Right kidney (tissue), 1 donor: ENCODE measurements around the gene SARM1.

ENCODE experiments used
- DNase-seq: peaks from one replicate; pipeline ENCODE4 v3.0.0-alpha.2; 2016

The SARM1 gene

DNA sequence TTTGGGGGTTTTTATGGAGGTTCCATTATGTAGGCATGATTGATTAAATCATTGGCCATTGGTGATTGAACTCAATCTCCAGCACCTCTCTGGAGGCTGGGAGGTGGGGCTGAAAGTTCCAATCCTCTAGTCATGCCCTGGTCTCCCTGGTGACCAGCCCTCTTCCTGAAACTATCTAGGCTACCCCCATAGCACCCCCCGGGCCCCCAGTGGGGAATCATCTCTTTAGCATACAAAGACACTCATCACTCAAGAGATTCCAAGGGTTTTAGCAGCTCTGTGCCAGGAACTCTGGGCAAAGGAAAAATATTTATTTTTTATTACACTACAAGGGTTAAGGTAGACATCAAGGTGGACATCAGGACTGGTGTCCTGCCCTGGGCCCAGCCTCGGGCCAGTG lies 23.9 kb downstream of the SARM1 start:
- DNase-seq = no peak

DNA sequence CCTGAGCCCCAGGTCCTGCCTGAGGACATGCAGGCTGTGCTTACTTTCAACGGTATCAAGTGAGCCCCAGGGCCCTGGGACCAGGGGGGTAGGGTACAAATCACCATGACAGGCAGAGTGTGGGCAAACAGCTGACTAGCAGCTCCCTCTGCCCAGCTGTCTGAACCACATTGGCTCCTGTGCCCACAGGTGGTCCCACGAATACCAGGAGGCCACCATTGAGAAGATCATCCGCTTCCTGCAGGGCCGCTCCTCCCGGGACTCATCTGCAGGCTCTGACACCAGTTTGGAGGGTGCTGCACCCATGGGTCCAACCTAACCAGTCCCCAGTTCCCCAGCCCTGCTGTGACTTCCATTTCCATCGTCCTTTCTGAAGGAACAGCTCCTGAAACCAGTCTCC lies 24.5 kb downstream of the SARM1 start:
- no peak for DNase-seq

DNA sequence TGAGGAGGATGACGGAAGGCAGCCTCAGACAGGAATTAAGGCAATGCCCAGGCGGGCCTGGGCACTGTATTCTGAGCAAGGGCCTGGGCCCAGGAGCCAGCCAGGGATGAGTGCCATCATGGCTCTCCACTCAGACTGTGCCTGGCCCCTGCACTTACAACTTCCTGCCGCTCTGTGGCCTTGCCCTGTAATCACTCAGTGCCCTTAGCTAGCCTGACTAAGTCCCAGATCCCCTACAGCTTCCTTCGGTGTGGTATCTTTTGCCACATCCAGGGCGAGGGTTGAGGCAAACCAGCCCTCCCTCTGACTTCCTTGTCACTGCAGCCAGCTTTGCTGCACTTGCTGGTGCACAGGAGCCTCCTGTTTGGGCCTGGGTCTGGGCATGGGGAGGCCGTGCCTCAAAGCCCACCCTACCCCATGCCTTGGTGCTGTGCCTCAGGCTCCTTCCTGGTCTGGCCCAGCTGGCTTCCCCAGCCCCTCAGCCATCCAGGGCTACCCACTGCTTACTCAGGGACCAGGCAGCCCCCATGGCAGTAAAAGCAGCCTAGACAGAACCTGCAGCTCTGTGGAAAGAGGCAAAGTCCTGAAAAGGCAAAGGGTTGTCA lies 25.2 kb downstream of the SARM1 start:
- DNase-seq = no peak

DNA sequence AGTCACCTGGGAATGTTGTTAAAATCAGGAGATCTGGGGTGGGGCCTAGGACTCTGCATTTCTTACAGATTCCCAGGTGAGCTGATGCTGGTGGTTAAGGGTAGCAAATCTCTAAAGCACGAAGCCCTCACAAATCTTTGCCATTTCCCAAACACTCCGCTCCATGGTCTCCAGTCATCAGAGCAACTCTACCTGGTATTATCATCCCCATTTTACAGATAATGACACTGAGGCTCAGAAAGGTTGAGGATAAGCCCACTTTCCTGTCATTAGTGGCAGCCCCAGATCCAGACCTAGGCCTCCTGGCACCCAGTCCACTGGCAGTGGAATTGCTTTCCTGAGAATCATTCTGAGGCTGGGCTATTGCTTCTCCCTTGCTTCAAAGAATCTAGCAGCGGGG lies 25.8 kb downstream of the SARM1 start:
- no peak for DNase-seq

DNA sequence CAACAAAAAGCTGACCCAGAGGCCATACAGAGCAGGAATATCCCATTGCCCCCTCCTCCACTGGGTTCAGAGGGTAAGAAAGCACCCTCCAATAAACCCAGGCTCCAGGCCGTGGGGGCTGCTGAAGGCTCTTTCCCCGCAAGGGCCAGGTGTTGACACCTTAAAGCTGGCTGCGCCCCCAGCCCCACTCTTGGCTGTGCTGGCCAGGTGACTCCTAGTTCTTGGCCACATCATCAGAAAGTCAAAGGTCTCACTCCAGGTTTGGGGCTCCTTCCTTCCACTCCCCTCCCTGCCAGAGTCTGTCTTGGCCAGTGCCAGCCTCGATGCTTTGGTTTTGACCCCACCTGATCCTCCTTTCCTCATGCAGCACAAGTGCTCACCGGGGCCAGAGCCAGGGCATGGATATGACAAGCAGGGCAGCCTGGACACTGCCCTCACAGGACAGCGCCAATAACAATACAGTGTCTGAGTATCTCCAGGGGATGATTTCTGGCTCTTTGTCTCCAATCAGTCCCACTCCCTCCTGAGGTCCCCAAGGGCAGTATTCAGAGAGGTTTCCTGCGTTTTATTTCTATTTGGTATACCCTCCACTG lies 26.3 kb downstream of the SARM1 start:
- no peak for DNase-seq

DNA sequence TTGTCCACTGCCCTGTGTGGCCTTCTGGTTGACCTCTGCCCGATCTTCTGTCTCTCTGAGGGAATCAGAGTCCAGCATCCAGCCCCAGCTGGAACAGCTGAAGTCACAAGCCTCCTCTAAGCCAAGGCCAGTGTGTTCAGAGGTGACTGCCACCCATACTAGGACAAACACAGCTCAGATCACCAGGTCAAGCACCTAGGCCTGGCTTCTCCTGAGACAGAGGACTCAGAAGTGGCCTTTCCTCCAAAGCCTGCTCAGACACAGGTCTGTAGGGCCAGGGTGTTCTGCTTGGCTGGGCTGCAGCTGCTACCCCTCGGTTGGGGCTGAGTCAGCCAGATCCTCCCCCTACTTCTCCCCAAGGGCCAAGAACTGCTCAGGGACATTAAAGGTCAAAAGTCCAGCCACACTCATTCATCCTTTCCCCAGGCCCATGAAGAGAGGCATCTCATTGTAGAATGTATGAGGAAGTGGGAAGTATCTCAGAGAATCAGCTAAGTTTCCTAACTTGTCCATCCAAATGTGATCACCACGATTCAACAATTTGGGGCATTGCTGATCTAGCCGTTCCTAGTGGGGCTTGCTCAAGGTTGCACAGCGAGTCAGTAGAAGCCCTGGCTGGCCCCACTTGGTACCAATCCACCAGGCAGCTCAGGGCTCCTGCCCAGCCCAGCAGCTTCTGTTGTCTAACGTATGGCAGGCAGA lies 26.9 kb downstream of the SARM1 start:
- DNase-seq = no peak

DNA sequence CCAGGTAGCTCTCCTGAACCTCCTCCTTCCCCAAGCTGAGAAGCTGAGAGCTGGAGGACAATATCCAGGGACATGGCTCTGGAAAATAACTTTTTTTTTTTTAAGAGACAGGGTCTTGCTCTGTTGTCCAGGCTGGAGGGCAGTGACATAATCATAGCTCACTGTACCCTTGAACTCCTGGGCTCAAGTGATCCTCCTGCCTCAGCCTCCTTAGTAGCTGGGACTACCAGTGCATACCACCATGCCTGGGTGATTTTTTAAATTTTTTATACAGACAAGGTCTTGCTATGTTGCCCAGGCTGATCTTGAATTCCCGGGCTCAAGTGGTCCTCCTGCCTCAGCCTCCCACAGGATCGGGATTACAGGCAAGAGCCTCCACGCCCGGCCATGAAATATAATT lies 28.3 kb downstream of the SARM1 start:
- no peak for DNase-seq

DNA sequence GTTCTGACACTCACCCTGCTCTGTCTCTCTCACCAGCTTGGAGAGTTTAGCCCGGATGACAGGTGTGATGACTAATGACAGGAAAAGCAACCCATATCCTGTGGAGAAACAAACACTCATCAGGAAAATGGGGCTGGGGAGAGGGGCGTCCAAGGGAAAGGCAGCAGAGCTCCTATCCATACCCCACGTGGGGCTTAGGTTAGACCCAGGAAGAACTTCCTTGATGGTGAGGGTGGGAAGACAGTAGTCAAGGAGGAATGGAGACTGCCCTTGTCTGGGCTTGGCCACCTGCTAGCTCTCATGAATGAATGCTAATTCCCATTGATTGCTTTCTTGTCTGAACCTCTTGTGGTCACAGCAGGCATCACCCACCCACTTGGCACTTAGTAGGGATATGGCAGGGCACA lies 30.7 kb downstream of the SARM1 start:
- DNase-seq = no peak

DNA sequence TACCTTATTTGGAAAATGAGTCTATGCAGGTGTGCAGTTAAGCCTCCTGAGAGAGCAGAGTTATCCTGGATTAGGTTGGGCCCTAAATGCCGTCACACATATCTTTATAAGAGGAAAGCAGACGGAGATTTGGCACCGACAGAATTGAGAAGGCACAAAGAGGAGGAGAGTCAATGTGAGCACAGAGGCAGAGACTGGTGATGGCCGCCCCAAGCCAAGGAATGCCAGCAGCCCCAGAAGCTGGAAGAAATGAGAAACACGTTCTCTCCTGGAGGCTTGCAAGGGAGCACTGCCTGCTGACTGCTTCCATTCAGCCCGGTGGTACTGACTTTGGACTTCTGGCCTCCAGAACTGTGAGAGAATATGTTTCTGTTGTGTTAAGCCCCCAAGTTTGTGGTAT lies 31.4 kb downstream of the SARM1 start:
- no peak for DNase-seq

DNA sequence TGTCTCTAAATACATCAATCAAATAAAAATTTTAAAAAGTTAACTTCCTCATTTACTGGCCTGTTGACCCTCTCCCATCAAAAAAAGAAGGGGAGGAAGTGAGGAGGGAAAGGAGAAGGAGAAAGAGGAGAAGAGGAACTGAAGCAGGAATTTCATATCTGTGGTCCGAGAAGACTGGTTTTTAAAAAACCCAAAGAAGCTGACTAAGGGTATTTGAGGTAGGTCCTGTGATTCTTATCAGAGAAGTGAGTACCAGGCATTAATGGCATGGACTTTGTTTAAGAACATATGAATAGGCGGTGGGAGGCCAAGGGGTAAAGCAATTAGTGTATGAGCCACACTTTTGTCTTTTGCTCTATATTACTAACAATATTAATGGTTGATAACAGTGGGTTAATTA lies 32.5 kb downstream of the SARM1 start:
- DNase-seq = no peak

DNA sequence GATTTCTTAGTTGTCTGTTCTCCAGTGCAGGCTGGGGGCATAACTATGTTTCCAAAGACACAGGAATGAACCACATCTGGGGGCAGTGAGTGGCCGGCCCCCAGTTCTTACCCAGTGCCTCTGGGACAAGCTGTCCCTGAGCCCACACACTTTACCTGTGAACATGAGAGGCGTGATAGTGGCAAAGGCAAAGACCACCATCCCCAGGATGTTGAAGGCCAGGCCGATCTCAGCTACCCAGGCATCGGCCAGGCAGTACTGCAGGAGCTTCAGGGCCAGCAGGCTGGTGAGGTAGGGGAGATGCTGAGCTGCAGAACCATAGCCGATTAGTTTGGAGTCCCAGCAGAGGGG lies 32.9 kb downstream of the SARM1 start:
- DNase-seq = no peak

DNA sequence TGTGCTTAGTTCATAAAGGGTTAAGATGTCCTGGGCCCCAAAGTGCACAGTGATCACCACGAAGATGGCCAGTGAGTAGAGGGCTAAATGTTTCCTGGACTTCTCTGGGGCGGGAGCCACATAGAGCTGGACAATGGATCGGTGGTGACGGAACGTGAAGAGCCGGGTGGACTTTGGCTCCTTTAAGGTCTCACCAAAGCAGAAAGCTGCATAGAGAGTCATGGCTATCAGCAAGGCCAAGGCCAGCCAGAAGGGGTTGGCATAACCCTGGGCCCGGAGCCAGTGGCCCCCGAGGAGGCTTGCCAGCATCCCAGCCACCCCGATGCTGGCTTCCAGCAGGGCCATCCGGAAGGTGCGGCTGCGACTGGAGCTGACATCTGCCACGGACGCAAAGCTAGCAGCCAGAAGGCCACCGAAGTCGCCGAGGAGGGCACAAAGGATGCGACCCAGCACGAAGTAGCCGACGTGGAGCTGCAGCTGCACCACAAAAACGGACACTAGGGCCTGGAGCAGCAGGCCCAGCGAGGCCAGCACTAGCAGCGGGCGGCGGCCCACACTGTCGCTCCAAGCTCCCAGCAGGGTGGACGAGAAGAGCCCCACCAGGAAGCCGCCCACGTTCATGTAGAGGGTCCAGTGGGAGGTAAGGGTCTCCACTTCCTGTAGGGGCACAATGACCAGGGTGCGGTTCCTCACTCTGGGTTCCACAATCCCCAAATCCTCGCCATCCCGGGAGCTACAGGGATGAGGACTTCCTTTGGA lies 33.5 kb downstream of the SARM1 start:
- DNase-seq = peak; percentile 53

DNA sequence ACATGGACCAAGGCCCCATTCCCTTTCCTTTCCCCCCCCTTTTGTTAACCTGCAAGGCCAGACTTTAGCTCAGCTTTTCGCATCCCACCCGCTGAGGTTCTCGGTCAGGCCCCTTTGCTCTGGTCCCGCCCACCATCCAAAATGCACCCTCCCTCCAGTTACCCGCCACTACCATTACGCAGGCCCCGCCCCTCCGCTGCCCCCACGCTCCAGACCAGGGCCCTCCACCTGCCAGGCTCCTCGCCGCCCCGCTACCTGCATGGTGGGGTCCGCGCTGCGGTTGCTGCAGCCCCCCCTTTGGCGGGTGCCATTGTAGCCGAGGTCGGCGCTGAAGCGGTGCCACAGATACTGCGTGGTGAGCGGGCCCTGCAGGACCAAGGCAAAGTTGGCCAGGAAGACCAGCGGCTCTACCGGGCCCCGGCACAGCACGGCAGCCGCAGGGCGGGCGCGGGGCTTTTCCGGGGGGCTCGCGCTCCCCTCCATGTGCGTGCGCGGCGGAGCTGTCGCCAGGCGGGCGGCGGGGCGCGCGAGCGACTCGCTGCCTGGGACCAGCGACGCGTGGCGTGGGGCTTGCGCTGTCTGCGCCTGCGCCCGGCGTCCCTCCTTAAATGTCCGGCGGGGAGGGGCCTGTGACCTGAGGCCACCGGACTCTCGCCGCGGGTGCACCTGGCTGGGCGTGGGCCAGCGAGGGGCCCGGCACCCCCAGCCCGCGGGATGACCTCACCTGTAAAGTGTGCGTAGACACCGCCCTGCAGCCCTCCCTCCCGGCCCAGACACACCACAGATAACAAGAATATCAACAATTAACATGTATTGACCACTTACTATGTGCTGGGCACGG lies 34.4 kb downstream of the SARM1 start, which contains the start of gene SLC46A1:
Gene SLC46A1, minus strand, starts transcription at position 581 of the 841 bp plus-strand sequence. Its CDS starts 98 bp downstream, at position 483.
- DNase-seq = peak; percentile 82

DNA sequence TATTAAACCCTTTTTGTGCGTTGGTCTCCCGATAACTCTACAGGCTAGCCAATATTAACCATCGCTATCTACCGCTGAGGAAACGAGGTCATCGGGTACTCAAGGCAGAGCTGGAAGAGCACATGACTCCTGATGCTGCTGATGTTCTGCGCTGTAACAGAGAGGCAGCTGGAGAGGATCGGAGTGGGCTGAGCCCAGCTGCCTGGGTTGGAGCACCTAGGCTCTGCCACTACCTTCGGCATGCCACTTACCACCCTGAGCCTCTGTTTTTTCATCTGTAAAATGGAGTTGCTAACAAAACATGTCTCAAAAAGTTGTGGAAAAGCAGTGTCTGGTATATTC lies 35.0 kb downstream of the SARM1 start:
- no peak for DNase-seq

DNA sequence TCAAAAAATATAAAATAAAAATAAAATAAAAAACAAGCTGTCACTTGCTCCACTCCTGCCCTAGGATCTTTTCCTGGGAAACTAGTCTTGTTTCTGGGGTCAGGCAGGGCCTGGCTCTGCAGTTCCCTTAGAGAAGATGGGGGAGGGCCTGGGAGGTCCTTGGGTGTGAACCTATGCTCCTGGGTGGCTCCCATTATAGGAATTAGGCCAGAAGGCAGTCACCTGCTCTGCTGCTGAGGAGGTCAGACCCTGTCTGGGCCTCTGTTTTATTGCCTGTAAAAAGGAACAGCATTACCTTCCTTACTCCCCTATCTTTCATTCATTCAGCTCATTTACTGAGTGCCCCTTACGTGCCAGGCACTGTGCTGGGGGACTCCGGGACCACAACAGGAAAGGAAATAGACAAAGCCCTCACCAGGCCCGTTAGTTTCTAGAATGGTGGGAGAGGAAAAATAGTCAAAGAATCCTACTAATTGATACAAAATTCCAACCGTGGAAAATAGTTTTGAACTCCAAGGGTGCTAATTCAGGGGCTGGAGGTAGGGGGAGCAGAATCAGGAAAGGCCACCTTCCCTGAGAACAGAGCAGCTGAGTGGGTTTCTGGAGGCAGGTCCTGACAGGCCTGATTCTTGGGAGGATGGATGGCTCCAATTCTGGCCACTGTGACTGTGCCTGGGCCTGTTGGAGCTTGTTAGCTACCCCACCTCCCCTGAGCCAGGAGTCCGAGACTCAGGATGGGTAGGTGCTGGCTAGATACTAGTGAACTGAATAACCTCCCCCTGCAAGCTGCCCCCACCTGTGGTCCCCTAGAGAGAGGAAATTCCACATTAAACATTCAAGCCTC lies 35.9 kb downstream of the SARM1 start:
- no peak for DNase-seq

DNA sequence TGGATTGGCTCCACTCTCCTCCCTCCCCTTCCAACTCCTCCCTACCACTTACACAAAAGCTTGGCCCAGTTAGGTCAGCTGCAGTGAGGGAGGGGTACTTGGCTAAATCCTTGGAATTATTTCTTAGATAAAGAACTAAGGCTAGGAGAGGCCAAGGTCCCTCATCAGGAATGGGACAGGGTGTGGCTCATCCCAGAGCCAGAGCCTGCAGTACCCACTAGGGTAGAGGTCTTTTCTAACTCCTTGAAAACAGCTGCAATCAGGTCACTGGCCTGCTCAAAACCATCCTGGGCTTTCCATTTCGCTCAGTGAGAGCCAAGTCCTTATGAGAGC lies 36.4 kb downstream of the SARM1 start:
- DNase-seq = no peak

DNA sequence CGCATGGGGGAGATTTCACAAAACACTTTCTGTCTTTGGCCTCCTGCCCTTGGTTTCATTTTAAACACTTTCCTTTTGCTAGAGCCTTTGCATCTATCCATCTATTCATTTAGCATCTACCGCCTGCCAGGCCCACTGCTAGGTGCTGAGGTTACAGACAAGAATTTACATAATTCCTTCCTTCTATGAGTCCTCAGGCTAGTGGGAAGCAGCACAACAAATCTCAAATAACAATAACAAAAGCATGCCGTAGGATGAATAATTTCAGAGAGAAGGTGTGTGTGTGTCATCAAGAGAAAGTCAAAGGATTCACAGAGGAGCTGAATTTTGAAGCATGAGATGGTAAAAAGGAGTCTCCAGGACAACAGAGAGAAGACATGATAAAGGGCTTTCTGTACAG lies 40.6 kb downstream of the SARM1 start:
- no peak for DNase-seq

DNA sequence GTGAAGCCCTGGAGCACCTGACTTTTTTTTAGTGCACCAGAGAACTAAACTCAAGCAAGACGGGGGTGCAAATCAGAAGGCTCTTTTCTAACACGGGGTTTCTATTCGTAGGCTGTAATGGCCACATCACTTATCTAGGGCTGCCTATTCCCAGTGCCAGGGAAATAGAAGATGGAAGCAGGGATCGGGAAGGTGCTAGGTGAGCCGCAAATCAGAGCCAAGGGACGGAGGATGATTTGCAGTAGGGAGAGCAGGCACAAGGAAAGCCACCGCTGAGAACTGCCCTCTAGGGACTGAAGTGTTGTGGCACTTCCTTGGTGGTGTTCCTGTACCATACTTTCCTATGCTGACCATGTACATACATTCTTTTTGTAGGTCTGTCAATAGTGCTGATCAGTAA lies 42.3 kb downstream of the SARM1 start:
- DNase-seq = no peak

DNA sequence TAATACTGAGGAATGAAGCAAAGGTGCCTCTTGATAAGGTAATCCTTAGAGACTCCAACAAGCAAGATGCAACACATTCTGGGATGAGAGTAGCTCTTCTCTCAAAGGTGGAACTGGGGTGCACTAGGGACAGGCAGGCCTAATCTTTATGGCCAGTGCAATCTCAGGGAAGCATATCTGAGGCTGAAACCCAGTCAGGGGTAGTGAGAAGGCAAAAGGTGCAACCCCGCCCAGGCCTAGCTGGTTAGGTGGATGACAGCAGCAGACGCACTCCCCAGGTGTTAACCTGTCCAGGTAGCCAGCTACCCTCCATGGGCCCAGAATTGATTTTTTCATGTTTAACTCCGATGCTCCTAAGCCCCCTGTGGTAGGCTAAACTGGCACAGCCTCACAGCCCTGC lies 44.4 kb downstream of the SARM1 start:
- DNase-seq = no peak

DNA sequence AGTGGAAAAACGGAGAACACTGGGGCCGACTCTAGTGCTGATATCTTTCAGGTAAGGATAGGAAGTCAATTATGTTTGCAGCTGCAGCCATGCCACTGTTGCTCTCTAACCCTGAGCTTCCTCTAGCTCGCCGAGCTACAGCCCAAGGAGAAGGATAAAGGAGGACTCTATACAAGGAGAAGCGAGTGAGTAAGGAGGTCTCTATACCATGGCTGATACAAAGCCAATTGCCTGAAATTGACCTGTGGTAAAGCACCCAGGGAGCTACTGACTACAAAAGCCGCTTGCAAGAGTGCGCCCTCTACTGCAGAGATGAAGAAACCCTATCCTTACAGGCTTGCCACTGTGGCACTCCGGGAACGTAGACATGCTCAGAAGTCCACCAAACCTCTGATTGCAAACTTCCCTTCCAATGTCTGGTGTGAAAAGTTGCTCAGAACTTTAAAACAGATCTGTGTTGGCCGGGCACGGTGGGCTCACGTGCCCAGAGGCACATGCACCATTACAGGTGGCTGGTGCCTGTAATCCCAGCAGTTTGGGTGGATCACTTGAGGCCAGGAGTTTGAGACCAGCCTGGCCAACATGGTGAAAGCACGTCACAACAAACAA lies 45.3 kb downstream of the SARM1 start:
- DNase-seq = no peak

DNA sequence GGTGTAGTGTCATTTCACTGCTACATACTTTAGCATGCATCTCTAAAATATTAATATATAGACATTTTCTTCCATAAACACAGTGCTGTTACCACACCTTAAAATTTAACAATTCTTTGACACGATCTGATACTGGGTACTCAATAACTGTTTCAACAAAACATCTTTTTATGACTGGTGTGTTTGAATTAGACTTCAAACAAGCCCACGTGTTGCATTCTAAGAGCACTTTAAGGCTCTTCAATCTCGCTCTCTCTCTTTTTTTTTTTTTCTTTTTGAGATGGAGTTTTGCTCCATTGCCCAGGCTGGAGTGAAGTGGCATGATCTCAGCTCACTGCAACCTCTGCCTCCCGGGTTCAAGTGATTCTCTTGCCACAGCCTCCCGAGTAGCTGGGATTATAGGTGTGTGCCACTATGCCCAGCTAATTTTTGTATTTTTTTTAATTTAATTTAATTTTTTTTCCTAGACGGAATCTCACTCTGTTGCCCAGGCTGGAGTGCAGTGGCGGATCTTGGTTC lies 50.4 kb downstream of the SARM1 start:
- DNase-seq = no peak
